ENCODE data around the gene ZNF608. TPM values are rescaled to one million over a fixed set of nuclear protein-coding genes. Genes with fewer than 3 reads are reported as not detected.

ZNF608 gene
- total and polyA plus RNA-seq, 11 donors, result 3.3 to 26.7 (median 10.1) TPM

DNA sequence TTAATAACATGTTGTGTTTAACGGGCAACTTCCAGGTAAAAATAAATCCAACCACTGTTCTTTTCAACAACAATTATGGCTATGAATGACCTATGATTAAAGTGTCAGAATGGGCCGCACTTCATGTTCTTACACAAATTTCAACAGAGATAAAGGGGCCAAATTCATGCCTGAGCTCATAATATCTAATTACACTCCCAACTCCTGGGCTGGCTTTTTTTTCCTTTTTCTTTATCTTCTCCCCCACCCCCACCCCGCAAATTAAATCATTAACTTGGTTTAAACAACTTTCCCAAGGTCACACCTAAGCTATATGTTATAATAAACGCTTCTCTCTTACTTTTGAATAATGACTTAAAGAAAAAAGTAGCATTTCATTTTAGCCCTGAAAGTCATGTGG lies 25.8 kb downstream of the ZNF608 start:
- TF ChIP-seq CTCF (IDR thresholded peaks at IDR 0.05) (no peak), POLR2A (IDR thresholded peaks at IDR 0.05) (no peak)
- no peak overlapping the region for H3K4me3 ChIP-seq
- WGBS, 4 donors, result 71 to 84% (median 80%) methylated on average over 4 of the region's 4 CpGs
- H3K4me1 ChIP-seq, result peaks cover 0 to 32% (median 9%) of the 10 kb centered on the region in 12 donors
- no peaks in the 10 kb centered on the region for H3K9me3 ChIP-seq
- ATAC-seq (peak in 1 of 4 donors; percentile 60), DNase-seq (no peak)
- no peak overlapping the region for H3K27ac ChIP-seq
- H3K36me3 ChIP-seq, result no peaks in the 10 kb centered on the region
- no peaks in the 10 kb centered on the region for H3K27me3 ChIP-seq
- intact Hi-C loops (cut with DNase I), result no loop called here

DNA sequence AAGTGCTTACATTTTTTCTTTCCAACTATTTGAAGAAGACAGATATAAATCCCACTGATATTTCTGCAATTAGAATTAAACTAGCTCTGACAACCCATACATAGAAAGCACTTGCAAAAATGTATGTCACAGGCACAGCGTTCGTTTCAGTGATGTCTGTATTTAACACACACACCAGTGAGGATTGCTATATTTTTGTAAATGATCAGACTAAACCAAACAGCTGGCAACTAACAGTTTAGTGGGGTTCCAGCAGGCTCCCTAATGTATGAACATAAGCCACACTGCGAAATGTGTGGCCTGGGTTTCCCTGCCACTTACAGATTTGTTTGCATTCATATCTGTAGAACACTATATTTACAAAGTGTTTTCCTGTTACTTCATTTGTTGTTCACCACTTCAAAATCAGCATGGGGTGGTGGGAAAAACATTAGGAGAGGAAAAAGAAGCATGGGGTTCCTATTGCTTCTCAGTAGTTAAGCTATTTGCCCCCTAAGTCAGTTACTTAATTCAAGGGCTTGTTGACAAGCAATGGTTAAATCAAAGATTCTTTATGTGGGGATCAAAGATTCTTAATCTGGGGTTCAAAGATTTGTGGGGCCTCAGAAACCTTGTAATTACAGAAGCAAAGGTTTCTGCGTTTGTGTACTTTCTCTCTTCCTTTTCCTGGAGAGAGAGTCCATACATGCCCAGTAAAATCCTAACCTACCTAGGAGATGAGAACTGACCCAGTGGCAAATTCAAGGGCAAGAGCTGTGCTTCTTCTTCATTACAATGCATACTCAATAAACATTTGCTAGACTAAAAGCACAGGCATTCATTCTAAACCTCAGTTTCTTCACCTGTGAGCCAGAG lies 27.1 kb downstream of the ZNF608 start:
- TF ChIP-seq POLR2A (IDR thresholded peaks at IDR 0.05), result no peak
- no peak for TF ChIP-seq CTCF (IDR thresholded peaks at IDR 0.05)
- Histone ChIP-seq H3K4me3 (no peak overlapping the region), H3K27ac (peak overlapping the region in 1 of 12 donors; percentile 3), H3K36me3 (no peaks in the 10 kb centered on the region), H3K4me1 (peaks cover 0 to 32% (median 9%) of the 10 kb centered on the region in 12 donors), H3K9me3 (no peaks in the 10 kb centered on the region), H3K27me3 (no peaks in the 10 kb centered on the region)
- ATAC-seq, result no peak
- 82 to 90% (median 84%) methylated on average over 4 of the region's 4 CpGs for WGBS, 4 donors
- DNase-seq, result no peak
- intact Hi-C loops (cut with DNase I), result no loop called here

- Histone ChIP-seq H3K36me3 (no peaks in the 10 kb centered on the region), H3K4me1 (peaks cover 0 to 40% (median 15%) of the 10 kb centered on the region in 12 donors), H3K4me3 (no peak overlapping the region), H3K27ac (peak overlapping the region in 1 of 12 donors; percentile 39), H3K27me3 (no peaks in the 10 kb centered on the region), H3K9me3 (no peaks in the 10 kb centered on the region)
- intact Hi-C loops (cut with DNase I), result no loop called here
- 55 to 73% (median 65%) methylated on average over 2 of the region's 2 CpGs for WGBS, 4 donors
- TF ChIP-seq POLR2A (IDR thresholded peaks at IDR 0.05), result no peak
- no peak for TF ChIP-seq CTCF (IDR thresholded peaks at IDR 0.05)
- ATAC-seq (no peak), DNase-seq (no peak)
Measured at GRCh38 chr5:124718380-124718789, 28.1 kb downstream of the ZNF608 start.

- DNase-seq (no peak), ATAC-seq (no peak)
- 94 to 100% (median 97%) methylated on average over 1 of the region's 1 CpG for WGBS, 4 donors
- intact Hi-C loops (cut with DNase I), result no loop called here
- TF ChIP-seq CTCF (IDR thresholded peaks at IDR 0.05) (no peak), POLR2A (IDR thresholded peaks at IDR 0.05) (no peak)
- Histone ChIP-seq H3K9me3 (no peaks in the 10 kb centered on the region), H3K36me3 (no peaks in the 10 kb centered on the region), H3K27me3 (no peaks in the 10 kb centered on the region), H3K27ac (no peak overlapping the region), H3K4me3 (no peak overlapping the region), H3K4me1 (peaks cover 0 to 48% (median 18%) of the 10 kb centered on the region in 12 donors)
Measured at GRCh38 chr5:124716169-124716568, 30.3 kb downstream of the ZNF608 start.
